A549 treated with Hydrocortisone at 1 μM for 4 hours (cell line): Measurements from ENCODE around the gene CLASP2. TPM values are rescaled to one million over a fixed set of nuclear protein-coding genes. Genes with fewer than 3 reads are reported as not detected.

Source experiments
- total RNA-seq: library from RNA; stranded (reverse); fragments of 200-300 nt; extraction: Qiagen RNA extraction; gene quantifications from 5 replicates; pipeline ENCODE4 v1.2.3, GENCODE V29; 2022

The CLASP2 gene
- 13.3 to 22.4 TPM (median 15.1 TPM) in 5 replicates for total RNA-seq

DNA sequence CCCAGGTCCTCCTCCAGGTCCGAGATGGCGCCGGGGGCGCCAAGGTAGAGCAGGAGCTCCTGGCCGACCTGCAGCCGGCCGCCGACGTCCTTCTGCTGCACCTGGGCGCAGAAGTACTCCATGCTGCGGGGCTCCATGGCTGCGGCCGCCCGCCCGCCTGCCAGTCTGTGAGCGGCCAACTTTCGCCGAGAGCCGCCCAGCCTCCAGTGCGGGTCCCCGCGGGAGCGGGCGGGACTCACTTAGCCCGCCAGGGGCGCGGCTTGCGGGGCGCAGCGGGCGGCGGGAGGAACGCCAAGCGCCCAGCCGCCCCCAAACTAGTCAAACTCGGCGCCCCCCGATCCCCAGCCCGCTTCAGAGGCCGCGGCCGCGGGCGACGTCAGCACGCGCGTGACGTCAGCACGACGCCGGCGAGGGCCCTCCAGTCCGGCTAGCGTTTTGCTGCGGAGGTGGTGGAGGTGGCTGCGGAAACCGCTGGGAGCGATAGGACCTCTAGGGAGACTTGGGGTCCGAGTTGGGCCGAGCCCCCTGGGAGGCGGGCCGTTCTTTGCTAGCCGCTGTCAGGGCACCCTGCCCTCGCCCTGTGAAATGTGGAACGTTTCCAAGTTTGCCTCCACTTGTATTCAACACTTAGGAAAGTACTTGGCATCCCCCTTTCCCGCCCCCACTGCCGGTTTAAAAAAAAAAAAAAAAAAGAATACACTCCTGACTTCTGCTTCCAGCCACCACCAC, at the start of gene CLASP2:
CLASP2 (minus strand) TSS at position 389 of the 729 bp plus-strand sequence; CDS start at position 137, 252 bp downstream.

Other genes starting within 250 kb of the CLASP2 start
- 140 to 174 TPM (median 164 TPM) in 5 replicates for gene PDCD6IP, start 80.4 kb upstream of the CLASP2 start, total RNA-seq